Smooth muscle cell (in vitro differentiated cells): ENCODE measurements around the gene RNF32. TPM values are rescaled to one million over a fixed set of nuclear protein-coding genes. Genes with fewer than 3 reads are reported as not detected.

Experiments
- DNase-seq: peaks from one replicate; lab custom pipeline; 2025; ENCODE audit not compliant: unreplicated experiment; lab: John Stamatoyannopoulos, UW
- H2AFZ ChIP-seq: fragments of 200-600 bp; sonication (generic); 2 replicates; pipeline ENCODE4 v1.6.0; 2016; ENCODE audit warnings: antibody characterized with exemption, low read depth, mild to moderate bottlenecking
- H3F3A ChIP-seq: fragments of 200-600 bp; sonication (generic); 2 replicates; pipeline ENCODE4 v1.6.0; 2017; ENCODE audit warnings: antibody characterized with exemption, low read depth
- H3K27ac ChIP-seq: fragments of 200-600 bp; sonication (generic); 2 replicates; pipeline ENCODE4 v1.5.1; 2016; ENCODE audit warnings: low read depth, mild to moderate bottlenecking
- H3K27me3 ChIP-seq: fragments of 200-600 bp; sonication (generic); 2 replicates; pipeline ENCODE4 v1.6.1; 2016; ENCODE audit warnings: low read depth, mild to moderate bottlenecking
- H3K36me3 ChIP-seq: fragments of 200-600 bp; sonication (generic); 2 replicates; pipeline ENCODE4 v1.5.1; 2016; ENCODE audit warnings: low read depth
- H3K4me1 ChIP-seq: fragments of 200-600 bp; sonication (generic); 2 replicates; pipeline ENCODE4 v1.5.1; 2016; ENCODE audit warnings: low read depth
- H3K4me2 ChIP-seq: fragments of 200-600 bp; sonication (generic); 2 replicates; pipeline ENCODE4 v1.6.0; 2016; ENCODE audit warnings: mild to moderate bottlenecking
- H3K4me3 ChIP-seq: fragments of 200-600 bp; sonication (generic); 2 replicates; pipeline ENCODE4 v1.5.1; 2016; ENCODE audit warnings: mild to moderate bottlenecking
- H3K79me2 ChIP-seq: fragments of 200-600 bp; sonication (generic); 2 replicates; pipeline ENCODE4 v1.6.0; 2016; ENCODE audit warnings: low read depth, mild to moderate bottlenecking
- H3K9ac ChIP-seq: fragments of 200-600 bp; sonication (generic); 2 replicates; pipeline ENCODE4 v1.6.0; 2016; ENCODE audit warnings: low read depth
- H3K9me3 ChIP-seq: fragments of 200-600 bp; sonication (generic); replicated peaks from 2 replicates; pipeline ENCODE4 v1.5.1; 2016; ENCODE audit warnings: low read depth
- H4K20me1 ChIP-seq: fragments of 200-600 bp; sonication (generic); 2 replicates; pipeline ENCODE4 v1.6.0; 2016; ENCODE audit warnings: low read depth
- CTCF ChIP-seq: fragments of 200-600 bp; sonication (generic); IDR thresholded peaks from 2 replicates; pipeline ENCODE4 v1.5.1; 2017; ENCODE audit warnings: borderline replicate concordance, mild to moderate bottlenecking, antibody characterized with exemption; ENCODE audit not compliant: insufficient read depth, poor library complexity, severe bottlenecking
- WGBS: methylation state at CpG from one replicate; pipeline ENCODE4 v1.1.7; 2016; ENCODE audit warnings: low lambda C conversion rate; 5-methylcytosine and 5-hydroxymethylcytosine counted together
- polyA plus RNA-seq: library from polyadenylated mRNA; unstranded; fragments of >200 nt; fragmentation: Nextera tagmentation; extraction: Ambion mirVana; gene quantifications from 2 replicates; pipeline ENCODE4 v1.2.1, GENCODE V29; 2016
- total RNA-seq: library from RNA; depleted of rRNA; stranded (reverse); fragments of >200 nt; gene quantifications from 2 replicates; pipeline ENCODE4 v1.2.3, GENCODE V29; 2014

RNF32 gene
- total and polyA plus RNA-seq, 2 experiments from 2014 or later: 0.63 to 4.3 TPM

- no peaks in the 10 kb centered on the region for H3F3A ChIP-seq
- no peaks in the 10 kb centered on the region for H3K9me3 ChIP-seq
- no peak overlapping the region for H3K4me3 ChIP-seq
- H3K9ac ChIP-seq: no peak overlapping the region
- H3K36me3 ChIP-seq: no peaks in the 10 kb centered on the region
- H3K4me2 ChIP-seq: no peak overlapping the region
- TF ChIP-seq CTCF: no peak
- no peak overlapping the region for H2AFZ ChIP-seq
- H3K79me2 ChIP-seq: no peaks in the 10 kb centered on the region
- no peak overlapping the region for H3K27ac ChIP-seq
- no peaks in the 10 kb centered on the region for H3K27me3 ChIP-seq
- 70% methylated on average over 8 of the region's 8 CpGs for WGBS
- H3K4me1 ChIP-seq: peaks cover 18% of the 10 kb centered on the region
- H4K20me1 ChIP-seq: no peaks in the 10 kb centered on the region
- DNase-seq: no peak
Measured at GRCh38 chr7:156666368-156667109, 26.0 kb downstream of the RNF32 start.

- DNase-seq: no peak
- Histone ChIP-seq H3K9me3 (no peaks in the 10 kb centered on the region), H3K27me3 (no peaks in the 10 kb centered on the region), H3K27ac (no peak overlapping the region), H3K4me2 (no peak overlapping the region), H3K4me1 (peaks cover 18% of the 10 kb centered on the region), H2AFZ (no peak overlapping the region), H3K9ac (no peak overlapping the region), H4K20me1 (no peaks in the 10 kb centered on the region), H3K79me2 (no peaks in the 10 kb centered on the region), H3K36me3 (no peaks in the 10 kb centered on the region), H3K4me3 (no peak overlapping the region), H3F3A (no peaks in the 10 kb centered on the region)
- TF ChIP-seq CTCF: no peak
- WGBS: 65% methylated on average over 1 of the region's 1 CpG
Measured at GRCh38 chr7:156667110-156667426, 26.5 kb downstream of the RNF32 start.

GRCh38 chr7:156668130-156668741, 27.7 kb downstream of the RNF32 start:
- Histone ChIP-seq H2AFZ (no peak overlapping the region), H3K9me3 (no peaks in the 10 kb centered on the region), H4K20me1 (no peaks in the 10 kb centered on the region), H3K4me3 (no peak overlapping the region), H3K79me2 (no peaks in the 10 kb centered on the region), H3K4me2 (no peak overlapping the region), H3F3A (no peaks in the 10 kb centered on the region), H3K9ac (no peak overlapping the region), H3K27ac (no peak overlapping the region), H3K4me1 (peaks cover 25% of the 10 kb centered on the region), H3K27me3 (no peaks in the 10 kb centered on the region), H3K36me3 (no peaks in the 10 kb centered on the region)
- WGBS: 96% methylated on average over 13 of the region's 13 CpGs
- no peak for DNase-seq
- no peak for TF ChIP-seq CTCF
